RPMI8226 (cell line): Measurements from ENCODE around the gene CCDC85C.

Experiments
- DNase-seq: peaks from one replicate; pipeline ENCODE4 v3.0.0-alpha.2; 2015

Gene CCDC85C

DNA sequence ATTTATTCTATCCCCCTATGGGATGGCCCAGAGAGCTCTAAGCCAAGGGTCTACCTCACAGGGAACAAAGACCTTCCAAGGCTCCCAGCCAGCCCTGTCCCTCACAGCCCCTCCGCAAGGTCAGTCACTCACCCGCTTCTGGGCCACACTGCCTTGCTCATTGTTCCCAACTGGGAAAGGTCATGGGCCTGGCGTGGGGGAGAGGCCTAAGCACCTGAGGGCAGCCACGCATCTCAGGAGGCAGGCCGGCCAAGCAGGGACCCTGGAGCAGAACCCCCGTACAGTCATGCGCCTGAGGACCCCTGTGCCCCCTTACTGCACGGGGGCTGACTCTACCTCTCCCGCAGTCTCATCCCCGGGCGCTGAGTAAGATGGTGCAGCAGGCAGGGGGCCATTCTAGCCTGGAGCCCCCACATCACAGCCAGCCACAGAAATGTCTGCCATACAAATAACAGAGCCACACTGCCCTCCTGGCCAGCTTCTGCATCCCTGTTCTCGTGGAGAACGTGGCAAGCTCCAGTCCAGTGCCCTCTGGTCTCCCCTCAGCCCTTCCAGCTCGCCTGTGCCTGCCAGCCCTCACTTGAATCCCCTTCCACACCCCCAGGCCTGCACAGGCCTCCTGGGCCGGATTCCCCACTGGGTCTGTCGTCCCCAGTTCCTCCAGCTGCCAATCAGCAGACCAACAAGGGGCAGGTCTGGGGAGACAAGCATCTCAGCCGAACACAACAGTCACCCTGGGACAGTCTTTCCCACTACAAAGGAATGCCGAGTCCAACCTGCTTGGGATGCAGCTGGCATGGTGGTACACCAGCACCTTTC lies 16.3 kb downstream of the CCDC85C start:
- no peak for DNase-seq

DNA sequence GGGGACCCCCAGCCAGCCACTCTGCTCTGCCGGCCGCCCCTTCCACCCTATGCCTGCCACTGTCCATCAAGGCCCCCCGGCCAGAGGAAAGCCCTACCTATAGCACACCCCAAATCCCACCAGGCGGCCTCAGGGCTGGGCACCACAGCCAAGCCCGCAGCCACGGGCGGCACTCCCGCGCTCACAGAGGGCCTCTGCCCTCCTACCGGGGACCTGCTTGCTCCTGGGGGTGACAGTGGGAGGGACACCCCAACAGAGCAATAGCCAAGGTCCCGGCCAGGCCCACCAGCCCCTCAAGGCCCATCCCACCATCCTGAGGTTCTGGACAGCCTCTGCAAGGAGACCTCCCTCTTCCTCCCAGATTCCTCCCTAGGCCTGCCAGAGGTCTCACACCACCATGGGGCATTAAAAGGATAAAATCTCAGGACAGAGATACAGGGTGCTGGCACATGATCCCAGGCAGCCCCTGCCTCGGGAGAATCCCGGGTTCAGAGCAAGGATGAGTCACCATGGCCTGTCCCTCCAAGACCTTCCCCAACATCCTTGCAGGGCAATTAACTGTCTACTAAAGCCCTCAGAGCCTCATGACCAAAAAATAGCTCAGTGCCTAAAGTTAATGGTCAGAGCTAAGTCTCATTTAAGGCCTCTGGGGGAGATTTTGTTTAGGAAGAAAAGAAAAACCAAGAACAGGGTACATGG lies 17.1 kb downstream of the CCDC85C start:
- DNase-seq, result no peak

DNA sequence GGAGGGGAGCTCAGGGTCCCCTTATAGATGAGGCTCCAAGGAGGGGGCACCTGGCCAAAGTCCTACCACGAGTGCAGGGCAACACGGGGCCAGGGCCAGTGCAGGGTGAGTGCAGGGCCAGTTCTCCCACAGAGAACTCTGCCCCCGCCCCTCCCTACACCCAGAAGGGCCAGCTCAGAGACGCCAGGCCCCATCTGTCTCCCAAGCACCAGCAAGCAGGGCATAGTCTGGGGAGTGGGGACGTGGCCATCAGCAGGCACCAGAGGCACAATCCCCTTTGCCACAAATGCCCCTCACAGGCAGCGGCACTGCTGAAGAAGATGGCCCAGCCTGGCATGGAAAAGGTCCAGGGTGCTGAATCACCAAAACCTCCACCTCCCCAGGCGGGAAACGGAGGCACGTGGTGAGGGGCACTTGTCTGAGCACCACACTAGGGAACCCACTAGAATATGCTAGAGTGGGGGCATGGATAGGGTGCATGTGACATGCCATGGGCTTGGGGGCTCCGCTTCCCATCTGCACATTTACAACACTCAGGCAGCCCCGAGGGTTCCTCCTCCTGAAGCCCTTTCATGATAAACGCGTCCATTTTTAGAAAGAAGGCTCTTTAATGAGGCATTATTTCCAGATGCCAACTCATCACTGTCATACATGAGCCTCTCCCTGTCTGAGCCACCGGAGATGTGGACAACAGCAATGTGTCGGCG lies 17.8 kb downstream of the CCDC85C start:
- no peak for DNase-seq

DNA sequence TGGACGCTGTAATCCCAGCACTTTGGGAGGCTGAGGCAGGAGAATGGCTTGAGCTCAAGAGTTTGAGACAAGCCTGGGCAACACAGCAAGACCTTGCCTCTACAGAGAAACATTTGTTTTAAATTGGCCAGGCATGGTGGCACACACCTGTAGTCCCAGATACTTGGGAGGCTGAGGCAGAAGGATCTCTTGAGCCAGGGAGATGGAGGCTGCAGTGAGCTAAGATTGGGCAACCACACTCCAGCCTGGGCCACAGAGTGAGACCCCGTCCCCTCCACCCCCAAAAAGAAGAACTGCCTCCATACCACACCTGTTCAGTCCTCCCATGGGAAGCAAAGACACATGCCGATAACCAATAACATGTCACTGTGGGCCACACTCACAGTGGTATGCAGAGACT lies 19.2 kb downstream of the CCDC85C start:
- no peak for DNase-seq

DNA sequence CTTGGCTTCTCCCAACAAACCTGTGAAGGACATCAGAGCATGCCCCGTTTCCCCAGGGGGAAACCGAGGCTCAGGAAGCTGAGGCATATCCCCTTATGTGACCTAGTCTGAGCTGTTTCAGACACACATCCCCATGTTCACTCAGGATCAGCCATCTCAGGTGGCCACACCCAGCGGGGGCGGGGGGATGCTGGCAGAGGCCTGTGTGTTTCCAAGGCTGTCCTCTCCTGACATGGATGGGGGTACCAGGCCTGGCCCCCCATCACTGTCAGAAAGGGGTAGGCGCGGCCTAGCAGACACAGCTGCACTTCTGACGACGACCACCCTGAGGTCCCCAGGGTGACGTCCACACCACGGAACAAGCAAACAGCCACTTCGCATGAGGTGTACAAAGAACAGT lies 22.1 kb downstream of the CCDC85C start:
- DNase-seq, result no peak

DNA sequence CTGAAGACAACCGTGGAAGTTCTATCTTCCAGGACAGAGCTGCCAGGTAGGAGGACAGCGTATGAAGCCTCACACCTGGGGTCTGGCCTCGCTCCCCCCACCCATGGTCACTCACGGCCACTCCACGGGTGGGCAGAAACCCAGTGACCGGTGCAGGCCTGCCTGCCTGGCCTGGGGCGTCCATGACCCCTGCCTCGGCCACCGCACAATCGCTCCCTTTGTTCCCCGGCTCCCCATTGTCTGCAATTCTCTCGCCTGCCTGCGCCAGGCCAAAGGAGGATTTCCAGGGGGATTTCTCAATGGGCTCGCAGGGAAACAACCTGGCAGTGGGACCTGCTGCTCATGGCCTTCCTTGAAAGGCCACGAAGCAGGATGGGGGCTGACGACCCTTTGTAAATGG lies 22.6 kb downstream of the CCDC85C start:
- DNase-seq, result no peak

DNA sequence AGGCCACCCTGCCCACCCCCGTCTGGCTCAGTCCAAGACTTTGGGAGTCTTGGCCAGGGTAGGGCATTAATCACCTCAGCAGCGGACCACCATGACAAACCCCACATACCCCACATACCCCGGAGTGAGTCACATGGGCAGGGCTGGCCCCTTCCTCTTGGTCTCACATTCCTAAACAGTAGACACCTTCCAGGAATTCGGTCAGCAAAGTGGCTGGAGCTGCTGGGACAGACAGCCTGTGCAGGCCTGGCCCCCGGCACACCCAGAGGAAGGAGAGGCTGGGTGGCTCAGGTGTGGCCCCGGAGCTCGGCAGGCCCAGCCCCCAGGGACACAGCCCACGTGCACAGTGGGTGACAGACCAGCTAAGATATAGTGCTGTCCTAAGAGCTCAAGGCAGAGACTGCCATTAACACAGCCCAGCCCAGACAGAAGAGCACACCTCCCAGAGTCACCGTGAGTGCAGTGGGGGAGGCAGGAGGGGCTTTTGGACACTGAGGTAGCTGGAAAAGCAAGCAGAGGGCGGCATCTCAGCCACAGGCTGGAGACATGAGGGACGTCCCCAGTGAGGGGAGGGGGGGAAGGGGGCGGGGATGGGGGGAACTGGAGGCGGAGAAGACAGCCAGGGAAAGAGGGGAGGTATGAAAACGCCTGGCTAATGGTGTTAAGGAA lies 24.0 kb downstream of the CCDC85C start:
- no peak for DNase-seq

DNA sequence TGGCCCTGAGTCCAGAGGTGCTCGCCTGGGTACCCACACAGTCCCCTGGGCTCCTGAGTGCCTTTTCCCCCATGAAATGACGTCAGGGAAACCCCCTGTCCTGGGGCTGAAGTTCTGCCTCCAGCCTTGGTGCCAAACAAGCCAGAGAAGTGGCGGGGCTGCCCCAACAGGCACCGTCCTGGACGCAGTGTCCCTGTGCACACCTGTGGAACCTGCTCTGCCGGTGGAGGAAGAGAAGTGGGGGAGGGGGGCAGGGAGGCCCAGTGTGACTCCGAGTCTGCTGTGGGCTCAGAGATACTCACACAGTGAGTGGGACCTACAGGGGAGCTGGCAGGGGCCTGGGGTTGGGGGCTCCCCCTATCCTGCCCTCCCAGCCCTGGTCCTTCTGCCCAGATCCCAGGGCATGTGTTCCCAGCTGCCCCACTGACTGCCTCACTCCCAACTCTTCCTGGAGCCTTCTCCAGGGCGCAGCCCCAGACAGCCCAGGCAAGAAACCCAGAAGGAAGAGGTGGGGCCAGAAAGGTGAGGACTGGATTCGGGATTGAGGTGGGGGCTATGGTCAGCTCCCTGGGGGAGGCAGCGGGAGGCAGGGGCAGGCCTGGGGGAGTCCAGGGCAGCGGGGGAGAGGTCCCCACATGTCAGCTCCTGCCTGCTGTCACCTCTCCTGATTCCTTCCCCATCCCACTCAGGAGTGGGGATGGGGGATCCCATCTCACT lies 24.7 kb downstream of the CCDC85C start:
- DNase-seq, result no peak

DNA sequence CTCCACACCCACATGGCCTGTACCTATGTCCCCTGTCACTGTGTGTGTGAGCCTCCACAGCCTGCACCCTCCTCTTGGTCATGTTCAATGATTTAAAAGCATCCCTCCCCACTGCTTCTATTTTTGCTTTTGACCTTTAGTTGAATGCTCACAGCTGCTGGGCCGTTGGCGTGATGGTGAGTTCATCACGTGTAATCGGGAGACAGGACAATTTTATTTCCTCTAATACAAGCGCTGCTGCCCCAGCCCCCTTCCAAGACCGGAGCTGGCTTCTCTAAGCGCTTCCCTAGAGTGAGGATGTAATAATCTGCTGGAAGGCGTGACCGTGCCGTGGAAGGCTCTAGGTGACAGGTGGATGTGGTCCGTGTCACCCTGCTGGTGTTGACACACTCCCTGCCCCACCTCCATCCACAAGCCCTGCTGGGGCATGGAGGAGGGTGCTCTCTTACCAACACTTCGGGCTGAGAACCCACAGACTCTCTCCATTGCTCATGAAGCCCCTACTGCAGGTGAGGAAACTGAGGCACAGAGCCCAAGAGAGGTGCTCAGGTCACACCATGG lies 25.4 kb downstream of the CCDC85C start:
- DNase-seq, result no peak

DNA sequence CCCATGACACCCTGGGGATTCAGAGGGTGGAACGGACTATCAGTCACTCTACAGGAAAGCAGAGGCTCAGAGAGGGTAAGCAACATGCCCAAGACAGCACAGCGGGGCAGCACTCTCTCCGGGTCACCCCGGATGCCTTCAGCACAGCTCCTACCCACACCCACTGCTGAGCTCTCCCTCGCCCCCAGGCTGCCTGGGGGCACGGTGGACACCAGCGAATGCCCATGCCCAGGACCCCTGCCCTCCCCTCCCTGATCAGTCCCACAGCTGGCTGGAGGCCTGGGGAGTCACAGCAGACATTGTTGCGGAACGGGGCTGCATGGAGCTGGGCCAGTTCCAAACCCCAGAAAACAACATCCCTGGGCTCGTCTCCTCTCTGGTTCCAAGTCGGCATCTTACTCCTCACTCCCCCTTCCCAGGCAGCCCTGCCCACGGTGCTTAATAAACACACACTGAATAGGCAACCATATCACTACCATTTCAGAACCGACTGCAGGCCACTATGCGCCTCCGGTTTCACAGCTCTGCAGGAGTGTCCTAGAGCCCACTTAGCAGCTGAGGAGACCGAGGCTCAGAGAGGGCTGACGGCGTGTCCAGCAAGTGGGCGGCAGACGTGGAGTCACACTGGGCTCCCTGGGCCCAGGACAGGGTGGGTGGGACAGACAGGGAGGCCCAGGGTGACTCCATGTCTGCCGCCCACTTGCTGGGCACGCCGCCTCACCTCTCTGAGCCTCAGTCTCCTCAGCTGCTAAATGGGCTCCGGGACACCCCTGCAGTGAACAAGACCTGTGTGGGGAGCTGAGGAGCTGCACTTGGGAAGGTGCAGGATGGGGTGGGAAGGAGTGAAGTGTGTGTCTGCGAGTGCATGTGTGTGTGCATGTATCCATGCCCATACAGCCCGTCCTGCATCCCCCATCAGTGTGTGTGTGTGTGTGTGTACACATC lies 27.0 kb downstream of the CCDC85C start:
- DNase-seq, result no peak

DNA sequence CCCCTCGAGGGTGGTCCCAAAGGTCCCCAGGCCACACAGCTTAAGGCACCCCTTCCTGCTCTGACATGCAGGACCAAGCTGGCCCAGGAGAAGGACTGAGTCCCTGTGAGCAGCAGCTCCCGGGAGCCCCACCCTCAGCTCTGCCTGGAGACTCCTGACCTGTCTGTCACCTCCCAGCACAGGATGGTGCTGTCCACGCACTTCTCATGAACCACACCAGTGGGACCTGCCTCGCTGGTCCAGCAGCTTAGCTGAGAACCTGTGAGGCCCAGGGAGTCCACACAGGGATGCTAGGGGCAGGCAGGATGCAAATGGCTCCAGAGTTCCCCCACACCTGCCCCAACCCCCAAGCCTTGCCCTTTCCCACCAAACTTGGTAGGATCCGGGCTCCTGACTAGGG lies 27.7 kb downstream of the CCDC85C start:
- no peak for DNase-seq

DNA sequence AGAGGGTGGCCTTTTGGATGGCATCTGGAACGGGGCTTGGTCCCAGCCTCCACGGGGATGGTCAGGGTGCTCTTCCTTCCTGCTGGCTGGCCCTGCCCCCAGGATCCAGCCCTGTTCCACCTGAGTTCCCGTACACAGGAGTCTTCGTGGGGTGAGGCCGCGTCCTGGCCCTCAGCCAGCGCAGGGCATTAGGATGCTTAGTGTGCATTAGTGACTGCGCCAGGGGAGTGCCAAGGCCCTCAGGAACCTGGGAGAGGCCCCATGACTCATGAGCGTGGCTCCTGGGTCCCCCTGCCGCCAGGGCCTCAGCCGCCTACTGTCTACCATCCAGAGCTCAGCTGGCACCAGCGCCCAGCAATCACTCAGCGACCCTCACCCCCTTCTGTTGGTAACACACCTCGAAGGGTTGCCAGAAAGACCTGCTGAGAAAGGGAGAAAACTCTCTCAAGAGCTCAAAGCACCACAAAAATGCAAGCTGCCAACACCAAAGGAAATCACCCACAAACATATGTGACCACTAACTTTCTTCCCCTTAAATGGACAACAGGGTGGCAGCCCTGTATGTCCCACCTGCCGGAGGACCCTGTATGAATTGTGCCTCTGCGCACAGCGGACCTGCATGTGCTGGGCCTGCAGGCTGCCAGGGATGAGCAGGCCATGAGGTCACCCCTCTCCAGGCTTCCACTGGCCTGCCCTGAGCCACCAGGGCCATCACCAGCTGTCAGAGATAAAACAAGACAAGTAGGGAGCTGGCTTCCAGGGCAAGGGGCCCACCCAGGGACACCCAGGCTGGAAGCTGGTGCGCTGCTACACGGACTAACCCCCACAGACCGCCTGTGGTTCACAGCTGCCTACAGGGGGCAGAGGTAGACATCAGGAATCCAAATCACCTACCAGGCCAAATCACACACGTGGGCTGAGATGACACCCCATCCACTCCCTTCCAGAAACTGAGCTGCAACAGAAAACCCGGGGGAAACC lies 28.7 kb downstream of the CCDC85C start:
- DNase-seq, result no peak

DNA sequence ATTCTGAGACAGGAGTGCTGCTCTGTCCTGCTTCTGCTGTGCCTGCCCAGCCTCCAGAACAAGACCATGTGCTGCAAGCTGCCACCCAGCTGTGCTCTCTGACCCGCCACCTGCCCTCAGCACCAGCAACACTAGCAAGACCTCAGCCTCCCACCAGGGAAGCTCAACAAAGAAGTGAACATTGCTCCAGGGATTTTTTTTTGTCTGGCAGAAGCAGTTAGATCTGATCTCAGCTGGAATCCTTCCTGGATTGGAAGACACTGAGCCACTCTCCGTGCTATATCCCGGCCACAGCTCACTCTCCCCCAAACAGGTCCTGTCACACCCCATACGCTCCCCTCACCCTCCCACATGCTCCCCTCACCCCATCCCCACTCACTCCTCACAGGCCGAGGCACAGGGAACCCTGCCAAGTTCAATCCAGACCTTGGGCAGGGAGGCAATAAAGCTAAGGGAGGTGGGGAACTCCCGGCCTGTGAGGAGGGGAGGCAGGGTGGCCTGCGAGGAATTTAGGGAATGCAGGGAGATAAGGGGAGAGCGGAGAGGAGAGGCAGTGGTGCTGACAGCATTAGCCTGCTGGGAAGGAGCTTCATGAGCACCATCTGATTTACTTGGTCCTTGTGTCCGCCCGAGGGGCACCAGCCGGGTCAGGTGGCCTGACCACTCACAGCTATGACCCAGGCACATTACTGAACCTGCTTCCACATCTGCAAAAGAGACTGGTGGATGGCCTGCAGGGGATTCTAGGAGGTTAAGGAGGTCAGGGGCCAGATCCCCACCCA lies 29.7 kb downstream of the CCDC85C start:
- DNase-seq, result no peak

DNA sequence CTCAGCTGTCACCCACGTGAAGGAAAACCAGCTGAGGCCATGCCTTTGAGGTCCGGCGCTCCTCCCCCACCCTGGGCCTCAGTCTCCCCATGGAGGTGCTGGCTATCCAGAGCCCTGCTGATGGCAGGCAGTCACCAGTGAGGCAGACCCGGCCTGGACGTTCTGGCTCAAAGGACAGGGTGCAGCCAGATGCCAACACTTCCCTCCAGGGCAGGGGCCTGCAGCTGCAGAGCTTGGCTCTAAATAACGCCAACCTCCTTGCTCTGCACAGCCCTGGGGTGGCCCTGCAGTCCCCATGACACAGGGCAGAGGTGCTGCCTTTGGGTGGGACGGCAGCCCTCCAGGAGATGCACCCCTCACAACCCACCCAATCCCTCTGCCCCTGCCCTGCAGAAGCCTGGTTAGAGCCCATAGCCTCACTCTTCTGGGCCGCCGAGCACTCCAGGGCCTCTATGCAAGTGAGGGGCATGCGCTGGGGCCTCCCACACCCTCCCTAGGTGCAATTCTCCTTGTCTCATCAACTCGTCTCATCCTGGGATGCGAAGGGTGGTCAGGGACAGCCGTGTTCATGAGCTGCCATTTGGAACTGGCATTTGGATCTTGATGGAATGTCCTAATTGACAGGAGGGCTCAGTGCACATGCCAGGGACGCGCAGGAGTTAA lies 30.4 kb downstream of the CCDC85C start:
- DNase-seq, result no peak

DNA sequence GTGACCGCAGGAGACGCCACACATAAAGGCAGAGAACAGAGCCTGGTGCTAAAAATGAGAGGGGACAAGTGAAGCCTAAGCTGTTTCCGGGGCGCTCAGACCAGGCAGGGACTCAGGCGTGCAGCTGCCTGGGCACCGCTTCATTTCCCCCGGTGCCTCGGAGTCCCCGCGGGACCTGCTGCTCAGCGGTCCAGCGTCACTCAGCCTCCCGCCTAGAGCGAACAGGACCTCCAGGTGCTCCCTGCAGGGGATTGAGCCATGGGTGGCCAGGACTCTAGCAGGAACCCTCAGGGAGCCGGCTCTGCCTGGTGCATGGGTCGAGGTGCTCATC lies 31.0 kb downstream of the CCDC85C start:
- no peak for DNase-seq

DNA sequence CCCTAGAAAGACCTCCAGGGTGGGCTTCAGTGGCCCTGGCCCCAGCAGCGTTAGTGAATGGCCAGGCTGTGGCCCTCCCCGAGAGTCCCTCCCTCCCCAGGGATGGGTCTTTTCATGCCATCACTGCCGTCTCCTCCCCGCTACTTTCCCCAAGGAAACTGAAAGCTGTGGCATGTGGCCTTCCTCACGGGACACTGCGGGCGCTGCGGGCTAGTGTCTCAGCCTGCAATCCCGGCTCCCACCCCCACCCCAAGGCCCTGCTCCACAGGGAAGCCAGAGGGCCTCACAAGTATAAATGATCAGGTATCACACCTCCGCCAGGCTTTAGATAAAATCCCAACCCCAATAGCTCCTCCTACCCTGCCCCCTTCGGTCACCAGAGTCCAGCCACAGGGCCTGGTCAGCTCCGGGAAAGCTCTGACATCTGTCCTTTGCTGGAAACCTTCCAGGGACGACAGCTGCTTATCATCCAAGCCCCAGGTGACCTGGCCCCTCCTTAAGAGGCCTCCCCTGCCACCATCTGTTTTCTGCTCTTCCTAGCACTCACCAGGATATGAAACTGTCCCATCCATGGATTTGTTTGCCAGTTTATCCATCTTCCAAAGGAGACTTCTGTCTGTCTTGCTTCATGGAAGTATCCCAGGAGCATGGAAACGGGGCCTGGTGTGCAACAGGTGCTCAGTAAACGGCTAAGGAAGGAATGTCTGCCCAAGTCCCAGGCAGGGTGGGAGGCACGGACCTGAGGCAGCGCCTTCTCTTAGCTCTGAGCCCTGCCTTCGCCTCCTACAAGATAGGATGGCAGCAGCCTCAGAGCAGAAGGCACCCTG lies 31.6 kb downstream of the CCDC85C start:
- no peak for DNase-seq

DNA sequence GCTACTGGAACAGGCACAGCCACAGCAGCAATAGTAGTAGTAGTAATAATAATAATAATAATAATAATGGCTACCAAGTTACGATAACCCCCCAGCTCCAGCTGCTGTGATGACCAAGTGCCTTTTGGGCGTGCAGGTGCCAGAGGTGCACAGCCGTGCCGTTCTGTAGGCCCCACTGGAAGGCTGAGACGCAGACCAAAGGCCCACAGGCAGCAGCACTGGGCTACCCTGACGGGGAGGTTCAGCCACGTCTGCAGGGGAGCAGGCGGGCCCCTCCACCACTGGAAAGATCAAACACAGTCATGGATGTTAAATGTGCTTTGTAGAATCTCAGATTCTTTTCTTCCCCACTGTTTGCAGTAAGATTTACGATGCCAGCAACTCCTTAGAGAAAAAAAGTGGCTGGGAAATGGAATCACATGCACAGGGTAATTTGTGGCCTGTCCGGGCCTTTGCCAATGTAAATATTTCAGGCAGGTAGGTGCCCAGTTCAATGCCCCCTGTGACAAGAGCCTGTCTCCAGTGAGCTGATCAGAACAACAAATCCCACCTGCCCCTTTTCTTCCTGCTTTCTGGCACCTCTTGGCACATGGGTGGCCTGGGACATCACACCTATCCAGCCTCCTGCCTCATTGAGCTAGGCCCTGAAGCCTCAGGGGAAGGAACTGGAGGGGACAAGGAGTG lies 32.6 kb downstream of the CCDC85C start:
- no peak for DNase-seq
